GM23248 (cell line): ENCODE results near the gene PLCXD1.

Experiments used
- EZH2 ChIP-seq: fragments of 200-600 bp; sonication (generic); IDR thresholded peaks from 2 replicates; pipeline ENCODE4 v1.6.1; 2018; ENCODE audit warnings: antibody characterized with exemption, mild to moderate bottlenecking; ENCODE audit not compliant: insufficient read depth, poor library complexity, severe bottlenecking
- EZH2phosphoT487 ChIP-seq: fragments of 200-600 bp; sonication (generic); IDR thresholded peaks from 2 replicates; pipeline ENCODE4 v1.6.1; 2018; ENCODE audit warnings: antibody characterized with exemption, moderate library complexity, mild to moderate bottlenecking, low read depth; ENCODE audit not compliant: insufficient read depth

DNA sequence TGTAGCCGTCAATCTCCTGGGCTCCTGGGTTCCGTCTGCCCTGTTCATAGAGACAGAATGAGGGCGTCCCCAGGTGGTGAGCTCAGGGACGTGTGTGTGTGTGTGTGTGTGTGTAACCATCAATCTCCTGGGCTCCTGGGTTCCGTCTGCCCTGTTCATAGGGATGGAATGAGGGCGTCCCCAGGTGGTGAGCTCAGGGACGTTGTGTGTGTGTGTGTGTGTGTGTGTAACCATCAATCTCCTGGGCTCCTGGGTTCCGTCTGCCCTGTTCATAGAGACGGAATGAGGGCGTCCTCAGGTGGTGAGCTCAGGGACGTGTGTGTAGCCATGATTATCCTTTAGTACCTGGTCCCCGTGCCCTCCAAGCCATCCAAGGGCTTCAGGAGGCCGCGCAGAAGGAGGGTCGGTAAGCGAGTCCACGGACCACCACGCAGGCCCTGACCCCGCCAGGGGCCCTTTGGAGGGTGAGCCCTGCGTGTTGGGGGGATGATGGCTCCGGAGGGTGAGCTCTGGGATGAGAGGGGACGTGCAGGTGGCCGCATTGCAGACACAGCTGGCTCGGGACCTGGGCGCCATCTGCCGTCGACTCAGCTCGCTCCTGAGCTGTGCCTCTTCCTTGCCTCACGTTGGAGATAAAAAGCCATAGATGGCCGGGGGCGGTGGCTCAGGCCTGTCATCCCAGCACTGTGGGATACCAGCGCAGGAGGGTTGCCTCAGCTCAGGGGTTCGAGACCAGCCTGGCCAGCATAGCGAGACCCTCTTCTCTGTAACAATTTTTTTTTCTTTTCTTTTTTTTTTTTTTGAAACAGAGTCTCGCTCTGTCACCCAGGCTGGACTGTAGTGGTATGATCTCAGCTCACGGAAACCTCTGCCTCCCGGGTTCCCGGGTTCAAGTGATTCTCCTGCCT, 42.8 kb downstream of the PLCXD1 start:
- TF ChIP-seq EZH2, result no peak
- no peak for TF ChIP-seq EZH2phosphoT487
